T-cell (primary cell): Measurements from ENCODE around the gene FGF23. TPM values are rescaled to one million over a fixed set of nuclear protein-coding genes. Genes with fewer than 3 reads are reported as not detected.

ENCODE experiments used
- ATAC-seq, 4 experiments: fragments of 200-7000 bp in 3 of 4; fragments of 150-1000 bp in 1 of 4; cut with Tn5 transposase; replicated peaks in 1 of 4; 1 replicate in 3 of 4; 2 replicates in 1 of 4; pipeline ENCODE4 v1.10.0; 2021; ENCODE audit warnings: moderate library complexity in 3 of 4, mild to moderate bottlenecking in 2 of 4, moderate number of reproducible peaks in 1 of 4
- CTCF ChIA-PET, 2 donors: fragments of 300-600 bp; sonication (Branson Sonifier 250); formaldehyde crosslinking; loops; one replicate each; lab custom pipeline; 2022; ENCODE audit warnings: antibody characterized with exemption in 2 of 2; lab: Charles Lee
- POLR2A ChIA-PET, 2 donors: fragments of 300-600 bp; sonication (Branson Sonifier 250); formaldehyde crosslinking; loops; one replicate each; lab custom pipeline; 2022; ENCODE audit warnings: antibody characterized with exemption in 2 of 2; lab: Charles Lee
- DNase-seq, 35 experiments: peaks; one replicate each; pipeline versions ENCODE4 v3.0.0 to v3.0.0-alpha.2; 2013 to 2023
- H3K27ac ChIP-seq: one replicate; pipeline ENCODE4 v1.5.1; 2013; ENCODE audit warnings: low read length
- H3K27me3 ChIP-seq, 2 experiments: replicated peaks in 1 of 2; 1 replicate in 1 of 2; 2 replicates in 1 of 2; pipeline versions ENCODE4 v1.6.1 to v1.7.0; 2013; ENCODE audit warnings: low read length in 1 of 2, mixed read lengths in 1 of 2; ENCODE audit not compliant: control insufficient read depth in 2 of 2, insufficient read depth in 2 of 2; ENCODE audit errors: extremely low read depth in 1 of 2
- H3K36me3 ChIP-seq, 2 donors: 1 replicate in 1 of 2; 2 replicates in 1 of 2; pipeline versions ENCODE4 v1.6.1 to v1.7.0; 2013; ENCODE audit warnings: low read length in 1 of 2; ENCODE audit not compliant: control insufficient read depth in 2 of 2, insufficient read depth in 1 of 2; ENCODE audit errors: extremely low read depth in 1 of 2
- H3K4me1 ChIP-seq, 2 experiments: 1 replicate in 1 of 2; 2 replicates in 1 of 2; pipeline versions ENCODE4 v1.6.1 to v1.7.0; 2013; ENCODE audit warnings: low read length in 2 of 2, mixed read lengths in 1 of 2; ENCODE audit not compliant: insufficient read depth in 2 of 2, control insufficient read depth in 1 of 2; ENCODE audit errors: extremely low read depth in 1 of 2
- H3K4me3 ChIP-seq, 2 donors: 1 replicate in 1 of 2; 2 replicates in 1 of 2; pipeline versions ENCODE4 v1.5.1 to v1.7.0; 2013; ENCODE audit warnings: mild to moderate bottlenecking in 2 of 2, low read length in 1 of 2, moderate library complexity in 1 of 2; ENCODE audit not compliant: control insufficient read depth in 1 of 2; ENCODE audit errors: extremely low read depth in 1 of 2
- H3K9me3 ChIP-seq: 2 replicates; pipeline ENCODE4 v1.7.0; 2013
- H3K27ac Mint-ChIP-seq, 2 donors: one replicate each; pipeline ENCODE4 v1.8.0; 2020 to 2021; ENCODE audit warnings: mild to moderate bottlenecking in 2 of 2, mixed read lengths in 2 of 2
- H3K27me3 Mint-ChIP-seq, 2 donors: one replicate each; pipeline ENCODE4 v1.8.0; 2021 to 2022; ENCODE audit warnings: mixed read lengths in 2 of 2
- H3K36me3 Mint-ChIP-seq: one replicate; pipeline ENCODE4 v1.8.0; 2021; ENCODE audit warnings: mixed read lengths
- H3K4me1 Mint-ChIP-seq, 3 donors: one replicate each; pipeline ENCODE4 v1.8.0; 2020 to 2022; ENCODE audit warnings: mixed read lengths in 3 of 3, mild to moderate bottlenecking in 1 of 3
- H3K4me3 Mint-ChIP-seq, 3 donors: one replicate each; pipeline ENCODE4 v1.8.0; 2020 to 2022; ENCODE audit warnings: mild to moderate bottlenecking in 3 of 3, mixed read lengths in 3 of 3, moderate library complexity in 3 of 3
- H3K9me3 Mint-ChIP-seq, 3 donors: one replicate each; pipeline ENCODE4 v1.8.0; 2020 to 2022; ENCODE audit warnings: mixed read lengths in 3 of 3
- WGBS: methylation state at CpG from one replicate; pipeline ENCODE4 v1.1.5; 2013; ENCODE audit warnings: missing lambda C conversion rate; ENCODE audit not compliant: insufficient coverage; 5-methylcytosine and 5-hydroxymethylcytosine counted together
- total RNA-seq, 35 experiments: library from RNA in 6 of 35; stranded (reverse) in 6 of 35; fragments of 120-200 nt in 1 of 35; gene quantifications; one replicate each; pipeline versions ENCODE4 v1.2.1 to v1.2.4 and lab custom pipeline; 2013 to 2026

Gene FGF23
- total RNA-seq, 5 donors from 2014 or later (not counting 1 experiment from before 2014, with no cell fraction given), result not detected

GRCh38 chr12:4418913-4419312, 39.4 kb upstream of the FGF23 start:
- Mint-ChIP-seq H3K27ac (no peak overlapping the region), H3K9me3 (no peaks in the 10 kb centered on the region), H3K4me3 (no peak overlapping the region), H3K27me3 (peaks cover 10 to 22% of the 10 kb centered on the region in 2 donors), H3K36me3 (no peaks in the 10 kb centered on the region), H3K4me1 (peaks cover 8 to 10% (median 10%) of the 10 kb centered on the region in 3 donors)
- 100% methylated on average over 1 of the region's 5 CpGs for WGBS
- ChIA-PET POLR2A (no interaction called here), CTCF (no interaction called here)
- no peaks in the 10 kb centered on the region for H3K36me3 ChIP-seq
- no peaks in the 10 kb centered on the region for H3K4me1 ChIP-seq
- no peaks in the 10 kb centered on the region for H3K9me3 ChIP-seq
- no peak overlapping the region for H3K4me3 ChIP-seq
- no peak overlapping the region for H3K27ac ChIP-seq
- H3K27me3 ChIP-seq, result peaks cover 0 to 23% of the 10 kb centered on the region in 2 experiments
- no peak for ATAC-seq
- DNase-seq, result no peak

GRCh38 chr12:4417936-4418335, 38.4 kb upstream of the FGF23 start:
- H3K27ac Mint-ChIP-seq, result no peak overlapping the region
- Histone ChIP-seq H3K9me3 (no peaks in the 10 kb centered on the region), H3K4me1 (no peaks in the 10 kb centered on the region), H3K27me3 (peaks cover 0 to 23% of the 10 kb centered on the region in 2 experiments), H3K4me3 (no peak overlapping the region), H3K36me3 (no peaks in the 10 kb centered on the region), H3K27ac (no peak overlapping the region)
- 40% methylated on average over 1 of the region's 5 CpGs for WGBS
- no peak overlapping the region for H3K4me3 Mint-ChIP-seq
- H3K27me3 Mint-ChIP-seq, result peaks cover 10 to 22% of the 10 kb centered on the region in 2 donors
- H3K36me3 Mint-ChIP-seq, result no peaks in the 10 kb centered on the region
- DNase-seq (no peak), ATAC-seq (no peak)
- POLR2A ChIA-PET, result no interaction called here
- H3K4me1 Mint-ChIP-seq, result peaks cover 8 to 10% (median 10%) of the 10 kb centered on the region in 3 donors
- CTCF ChIA-PET, result no interaction called here
- H3K9me3 Mint-ChIP-seq, result no peaks in the 10 kb centered on the region

GRCh38 chr12:4417455-4417854, 37.9 kb upstream of the FGF23 start:
- Histone ChIP-seq H3K4me3 (no peak overlapping the region), H3K4me1 (no peaks in the 10 kb centered on the region), H3K9me3 (no peaks in the 10 kb centered on the region), H3K36me3 (no peaks in the 10 kb centered on the region), H3K27ac (no peak overlapping the region), H3K27me3 (peaks cover 0 to 23% of the 10 kb centered on the region in 2 experiments)
- H3K27me3 Mint-ChIP-seq, result peaks cover 10 to 22% of the 10 kb centered on the region in 2 donors
- no peaks in the 10 kb centered on the region for H3K36me3 Mint-ChIP-seq
- ChIA-PET POLR2A (no interaction called here), CTCF (no interaction called here)
- H3K27ac Mint-ChIP-seq, result no peak overlapping the region
- ATAC-seq (no peak), DNase-seq (no peak)
- no peak overlapping the region for H3K4me3 Mint-ChIP-seq
- WGBS, result 94% methylated on average over 3 of the region's 6 CpGs
- peaks cover 8 to 10% (median 10%) of the 10 kb centered on the region in 3 donors for H3K4me1 Mint-ChIP-seq
- no peaks in the 10 kb centered on the region for H3K9me3 Mint-ChIP-seq

- peaks cover 7 to 10% (median 8%) of the 10 kb centered on the region in 3 donors for H3K4me1 Mint-ChIP-seq
- peaks cover 10 to 22% of the 10 kb centered on the region in 2 donors for H3K27me3 Mint-ChIP-seq
- ChIA-PET POLR2A (no interaction called here), CTCF (interaction anchor here in 1 of 2 donors (0.6 kb wide), 1 partner anchor 601 kb away, joined by 3 read pairs; no protein-coding TSS in a partner anchor)
- 81% methylated on average over 5 of the region's 8 CpGs for WGBS
- Histone ChIP-seq H3K4me3 (no peak overlapping the region), H3K9me3 (no peaks in the 10 kb centered on the region), H3K27ac (no peak overlapping the region), H3K27me3 (peaks cover 0 to 23% of the 10 kb centered on the region in 2 experiments), H3K4me1 (no peaks in the 10 kb centered on the region), H3K36me3 (no peaks in the 10 kb centered on the region)
- H3K9me3 Mint-ChIP-seq, result no peaks in the 10 kb centered on the region
- ATAC-seq (no peak), DNase-seq (no peak)
- no peak overlapping the region for H3K27ac Mint-ChIP-seq
- H3K4me3 Mint-ChIP-seq, result no peak overlapping the region
- H3K36me3 Mint-ChIP-seq, result no peaks in the 10 kb centered on the region
These were observed 36.8 kb upstream of the FGF23 start for GRCh38 chr12:4416276-4416675.

GRCh38 chr12:4412465-4412864, 33.0 kb upstream of the FGF23 start:
- POLR2A ChIA-PET, result no interaction called here
- no CpG with 5 or more reads among the region's 1 CpG for WGBS
- CTCF ChIA-PET, result interaction anchor here (0.5 to 0.9 kb wide), 3 partner anchors 43 to 115 kb away, joined by 3 to 4 read pairs (median 4); no protein-coding TSS in a partner anchor

GRCh38 chr12:4412056-4412455, 32.5 kb upstream of the FGF23 start:
- peaks cover 4 to 20% of the 10 kb centered on the region in 2 donors for H3K27me3 Mint-ChIP-seq
- DNase-seq (no peak), ATAC-seq (no peak)
- Histone ChIP-seq H3K4me3 (no peak overlapping the region), H3K9me3 (no peaks in the 10 kb centered on the region), H3K27ac (no peak overlapping the region), H3K4me1 (no peaks in the 10 kb centered on the region), H3K36me3 (no peaks in the 10 kb centered on the region), H3K27me3 (peaks cover 0 to 17% of the 10 kb centered on the region in 2 experiments)
- WGBS, result 85% methylated on average over 2 of the region's 3 CpGs
- ChIA-PET CTCF (interaction anchor here (0.5 to 0.9 kb wide), 3 partner anchors 43 to 116 kb away, joined by 3 to 4 read pairs (median 4); no protein-coding TSS in a partner anchor), POLR2A (no interaction called here)
- H3K4me3 Mint-ChIP-seq, result no peak overlapping the region
- no peak overlapping the region for H3K27ac Mint-ChIP-seq
- H3K4me1 Mint-ChIP-seq, result peaks cover 7 to 10% (median 8%) of the 10 kb centered on the region in 3 donors
- no peaks in the 10 kb centered on the region for H3K9me3 Mint-ChIP-seq
- H3K36me3 Mint-ChIP-seq, result no peaks in the 10 kb centered on the region

More at GRCh38 chr12:4412465-4412864, 33.0 kb upstream of the FGF23 start:
- Histone ChIP-seq H3K27ac (no peak overlapping the region), H3K4me1 (no peaks in the 10 kb centered on the region), H3K9me3 (no peaks in the 10 kb centered on the region), H3K4me3 (no peak overlapping the region), H3K36me3 (no peaks in the 10 kb centered on the region), H3K27me3 (peaks cover 0 to 20% of the 10 kb centered on the region in 2 experiments)
- DNase-seq (no peak), ATAC-seq (no peak)
- Mint-ChIP-seq H3K27ac (no peak overlapping the region), H3K9me3 (no peaks in the 10 kb centered on the region), H3K27me3 (peaks cover 4 to 22% of the 10 kb centered on the region in 2 donors), H3K4me3 (no peak overlapping the region), H3K4me1 (peaks cover 7 to 10% (median 8%) of the 10 kb centered on the region in 3 donors), H3K36me3 (no peaks in the 10 kb centered on the region)
